Nucleus accumbens (tissue), 56 donors: ENCODE measurements around the gene AK9.
"Not testable (repeated sequence)": the region's sequence is repeated elsewhere in the genome, so short reads cannot be mapped to it uniquely, and the experiment has no call there.

ENCODE experiments used
- DNase-seq, 56 donors: peaks; one replicate each; lab custom pipeline; 2025; lab: John Stamatoyannopoulos, UW

AK9 gene

GRCh38 chr6:109701221-109701620 is 10.2 kb upstream of the AK9 start:
- no peak for DNase-seq

- DNase-seq = no peak
Measured at GRCh38 chr6:109696355-109696754, 5.4 kb upstream of the AK9 start.

GRCh38 chr6:109695468-109695867 is 4.5 kb upstream of the AK9 start:
- no peak for DNase-seq

- DNase-seq = no peak
Measured at GRCh38 chr6:109693111-109693510, 2.1 kb upstream of the AK9 start.

- DNase-seq = peak in 42 of 56 donors; percentile 24 to 73 (median 50)
Measured at GRCh38 chr6:109690373-109690736, 647 bp downstream of the AK9 start.

- peak in 1 of 56 donors; percentile 37 for DNase-seq
Measured at GRCh38 chr6:109687271-109687761, 3.7 kb downstream of the AK9 start.

- DNase-seq = peak in 1 of 56 donors; percentile 17
Measured at GRCh38 chr6:109686566-109687265, 4.3 kb downstream of the AK9 start.

GRCh38 chr6:109678661-109679505 is 12.1 kb downstream of the AK9 start:
- not testable (repeated sequence) for DNase-seq

GRCh38 chr6:109678240-109678639 is 12.8 kb downstream of the AK9 start:
- no peak for DNase-seq

- no peak for DNase-seq
Measured at GRCh38 chr6:109676724-109677123, 14.3 kb downstream of the AK9 start.

- no peak for DNase-seq
Measured at GRCh38 chr6:109672839-109673238, 18.2 kb downstream of the AK9 start.

GRCh38 chr6:109672175-109672574 is 18.8 kb downstream of the AK9 start:
- no peak for DNase-seq

GRCh38 chr6:109671733-109672132 is 19.3 kb downstream of the AK9 start:
- DNase-seq = no peak

- DNase-seq = no peak
Measured at GRCh38 chr6:109669811-109670210, 21.2 kb downstream of the AK9 start.

GRCh38 chr6:109662192-109662591 is 28.8 kb downstream of the AK9 start:
- no peak for DNase-seq

- DNase-seq = no peak
Measured at GRCh38 chr6:109660526-109661320, 30.3 kb downstream of the AK9 start.

- no peak for DNase-seq
Measured at GRCh38 chr6:109655761-109656262, 35.2 kb downstream of the AK9 start.

- no peak for DNase-seq
Measured at GRCh38 chr6:109653264-109653663, 37.7 kb downstream of the AK9 start.

- DNase-seq = no peak
Measured at GRCh38 chr6:109644131-109644530, 46.9 kb downstream of the AK9 start.

GRCh38 chr6:109632405-109632804 is 58.6 kb downstream of the AK9 start:
- no peak for DNase-seq

- DNase-seq = no peak
Measured at GRCh38 chr6:109631403-109631802, 59.6 kb downstream of the AK9 start.
